GM19351 (cell line): ENCODE results near the gene LRIG1.
A peak's percentile ranks its signal among the peaks of the same experiment; 100 is the strongest.

ENCODE experiments used
- ATAC-seq: cut with Tn5 transposase; IDR thresholded peaks from one replicate; pipeline ENCODE4 v1.9.1; 2021; ENCODE audit warnings: mild to moderate bottlenecking, moderate library complexity; ENCODE audit not compliant: unreplicated experiment

LRIG1 gene

DNA sequence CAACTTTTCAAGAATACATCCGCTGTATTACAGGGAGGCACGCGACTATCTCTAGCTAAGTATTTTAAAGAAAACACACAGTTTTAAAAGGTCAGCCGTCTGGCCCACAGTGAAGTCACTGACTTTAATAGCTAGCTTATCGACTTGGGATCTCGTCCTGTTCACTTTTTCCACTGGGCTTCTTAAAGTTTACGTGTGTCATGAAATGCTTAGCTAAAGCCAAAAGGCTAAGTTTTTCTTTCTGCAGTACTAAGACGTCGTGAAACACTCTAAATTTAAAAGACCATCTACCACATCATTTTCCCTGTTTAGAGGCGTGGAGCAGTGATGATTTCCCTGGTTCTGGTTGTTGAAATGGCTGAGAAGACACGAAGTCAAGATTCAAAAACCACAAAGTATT, 27.1 kb downstream of the LRIG1 start:
- ATAC-seq: no peak

DNA sequence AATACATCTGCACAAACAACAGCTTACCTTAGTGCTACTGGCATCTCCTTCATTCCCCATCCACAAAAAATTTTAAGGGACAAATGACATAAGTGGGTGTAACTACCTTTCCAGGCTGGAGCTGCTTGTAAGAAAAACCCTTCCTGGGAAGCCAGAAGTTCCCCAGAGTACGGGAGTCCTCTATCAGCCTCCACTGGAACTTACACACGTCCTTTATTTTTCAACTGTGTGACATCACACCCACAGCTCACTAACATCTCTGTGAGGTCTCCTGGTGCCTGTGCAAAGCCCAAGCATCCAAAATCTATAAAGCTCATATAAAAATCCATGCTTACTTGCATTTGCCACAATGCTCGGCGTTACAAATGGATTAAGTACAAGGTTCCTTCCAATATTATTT, 27.6 kb downstream of the LRIG1 start:
- no peak for ATAC-seq

DNA sequence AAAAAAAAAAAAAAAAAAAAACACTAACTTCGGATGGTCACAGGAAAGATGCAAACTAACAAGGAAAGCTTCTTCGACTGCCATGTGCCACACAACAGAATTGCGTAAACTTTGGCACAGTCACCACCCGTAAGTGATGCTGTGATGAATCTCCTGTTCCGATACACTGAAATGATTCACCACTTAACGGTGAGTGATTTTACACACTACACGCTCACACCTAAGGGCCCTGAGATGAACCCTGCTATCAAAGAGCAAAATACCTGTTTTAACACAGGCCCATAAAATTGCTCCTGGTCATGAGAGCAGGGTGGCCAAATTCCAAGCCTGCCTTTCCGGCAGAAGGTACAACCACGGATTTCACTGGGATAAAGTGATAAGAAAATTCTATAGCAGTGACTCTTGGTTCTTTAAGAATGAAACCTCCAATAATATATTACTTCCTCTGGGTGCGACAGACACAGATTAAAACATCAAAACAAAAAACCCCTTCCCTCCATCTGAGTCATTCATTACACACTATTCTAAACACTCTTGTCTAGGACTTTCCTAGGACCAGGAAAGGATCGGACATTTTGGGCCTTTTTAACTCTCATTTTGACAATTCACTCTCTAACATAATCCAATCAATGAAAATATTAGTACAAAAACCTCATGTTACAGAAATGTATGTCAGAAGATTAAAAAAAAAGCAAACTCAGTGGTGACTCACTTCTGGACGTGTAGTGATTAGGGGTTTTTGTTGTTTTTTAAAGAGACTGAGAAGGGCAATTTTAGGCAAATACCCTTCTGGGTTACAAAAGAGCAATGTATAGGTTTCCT, 28.3 kb downstream of the LRIG1 start:
- ATAC-seq: peak; percentile 53

DNA sequence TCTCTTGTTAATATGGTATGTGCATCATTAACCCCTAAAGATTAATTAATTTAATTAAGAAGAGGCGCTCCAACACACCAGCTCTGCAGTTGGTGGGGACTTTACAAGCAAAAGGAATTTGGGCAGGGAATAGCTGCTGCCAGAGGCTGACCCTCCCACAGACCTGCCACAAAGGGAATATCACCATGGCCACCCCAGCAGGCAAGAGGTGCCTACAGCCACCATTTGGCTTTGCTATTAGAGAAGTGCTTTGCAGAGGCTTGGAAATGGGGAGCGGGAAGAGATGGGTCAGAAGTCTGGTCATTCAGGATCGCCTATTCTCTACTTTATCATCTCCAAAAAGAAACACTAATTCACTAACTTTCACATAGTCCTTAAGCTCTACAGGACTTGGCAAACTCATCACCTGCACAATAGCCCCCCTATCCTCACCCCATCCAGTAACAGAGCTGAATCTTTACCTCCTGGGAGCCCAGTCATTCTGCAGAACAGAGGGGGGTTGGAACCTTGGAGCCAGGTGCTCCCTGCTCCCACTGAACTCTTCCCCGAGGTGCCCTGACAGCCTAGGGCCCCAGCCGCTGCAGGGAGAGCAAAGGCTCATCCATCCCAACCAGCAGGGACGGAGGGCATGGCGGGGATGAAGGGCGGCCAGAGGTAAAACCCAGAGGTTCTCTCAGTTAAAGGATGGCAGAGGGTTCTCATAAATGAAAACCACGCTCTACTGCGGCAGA, 29.7 kb downstream of the LRIG1 start:
- ATAC-seq: no peak

DNA sequence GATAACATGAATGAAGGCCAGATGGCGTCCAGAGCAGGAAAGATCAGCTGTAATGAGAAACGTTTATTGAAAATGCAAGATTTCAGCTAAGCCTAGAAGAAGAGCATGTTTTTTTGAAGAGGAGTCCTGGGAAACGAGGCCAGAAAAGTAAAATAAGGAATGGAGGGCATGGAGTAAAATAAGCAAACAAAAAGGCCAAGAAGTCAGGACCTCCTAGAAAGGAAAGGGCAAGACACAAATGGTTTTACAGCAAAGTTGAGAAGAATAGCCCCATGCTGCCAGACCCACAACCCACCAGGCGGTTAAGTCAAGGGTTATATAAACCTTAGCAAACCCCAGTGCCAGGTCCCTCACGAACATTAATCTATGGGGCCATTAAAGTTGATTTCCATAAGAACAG, 30.5 kb downstream of the LRIG1 start:
- ATAC-seq: no peak

DNA sequence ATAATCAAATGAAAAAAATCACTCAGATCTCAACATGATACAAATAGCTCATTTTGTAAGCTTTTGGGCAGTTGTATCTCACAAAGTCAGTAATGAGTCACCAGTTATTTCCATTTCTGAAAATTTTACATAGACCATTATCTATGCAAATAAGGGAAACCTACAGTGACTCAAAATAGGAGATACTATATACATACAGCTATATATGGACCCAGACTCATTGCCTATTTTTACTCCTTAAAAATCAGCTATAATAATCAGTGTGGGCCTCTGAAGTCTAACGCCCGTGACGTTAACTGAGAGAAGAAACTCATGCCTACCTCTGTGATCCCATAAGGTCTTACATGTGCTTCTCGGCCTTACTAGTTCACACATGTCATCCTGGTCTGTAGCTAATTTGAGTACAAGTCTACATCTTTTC, 31.6 kb downstream of the LRIG1 start:
- peak; percentile 73 for ATAC-seq

DNA sequence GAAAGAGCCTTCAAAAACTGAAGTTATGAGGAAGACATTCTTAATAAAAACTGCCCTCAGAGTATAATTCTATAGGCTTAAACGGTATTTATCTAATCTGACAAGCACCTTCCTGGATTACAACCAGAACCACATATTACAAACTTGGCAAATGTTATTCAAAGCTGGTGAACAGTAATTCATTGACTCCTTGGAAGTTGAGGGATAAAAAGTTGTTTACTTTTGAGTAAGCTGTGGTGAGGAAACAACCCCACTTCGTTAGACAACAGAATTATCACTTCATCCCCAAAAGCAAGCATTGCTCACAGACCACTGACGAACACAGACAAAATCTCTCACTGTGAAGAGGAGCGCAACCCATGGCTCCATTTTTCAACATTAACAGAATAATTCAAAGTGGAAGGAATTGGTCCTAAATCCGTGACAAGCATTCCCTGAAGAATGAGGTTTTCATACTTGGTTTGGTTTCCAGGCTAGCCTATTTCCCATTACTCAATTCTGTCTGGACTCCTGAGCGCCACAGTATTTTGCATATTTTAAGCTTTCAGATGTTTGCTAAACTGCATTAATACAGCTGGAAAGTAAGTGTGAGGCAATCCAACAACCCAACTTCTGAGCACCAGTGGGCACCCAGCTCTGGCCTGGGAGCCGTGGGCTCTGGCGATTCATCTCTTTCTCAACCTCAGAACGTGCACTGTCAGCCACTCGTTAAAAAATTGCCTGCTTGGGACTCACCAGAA, 32.7 kb downstream of the LRIG1 start:
- ATAC-seq: no peak

DNA sequence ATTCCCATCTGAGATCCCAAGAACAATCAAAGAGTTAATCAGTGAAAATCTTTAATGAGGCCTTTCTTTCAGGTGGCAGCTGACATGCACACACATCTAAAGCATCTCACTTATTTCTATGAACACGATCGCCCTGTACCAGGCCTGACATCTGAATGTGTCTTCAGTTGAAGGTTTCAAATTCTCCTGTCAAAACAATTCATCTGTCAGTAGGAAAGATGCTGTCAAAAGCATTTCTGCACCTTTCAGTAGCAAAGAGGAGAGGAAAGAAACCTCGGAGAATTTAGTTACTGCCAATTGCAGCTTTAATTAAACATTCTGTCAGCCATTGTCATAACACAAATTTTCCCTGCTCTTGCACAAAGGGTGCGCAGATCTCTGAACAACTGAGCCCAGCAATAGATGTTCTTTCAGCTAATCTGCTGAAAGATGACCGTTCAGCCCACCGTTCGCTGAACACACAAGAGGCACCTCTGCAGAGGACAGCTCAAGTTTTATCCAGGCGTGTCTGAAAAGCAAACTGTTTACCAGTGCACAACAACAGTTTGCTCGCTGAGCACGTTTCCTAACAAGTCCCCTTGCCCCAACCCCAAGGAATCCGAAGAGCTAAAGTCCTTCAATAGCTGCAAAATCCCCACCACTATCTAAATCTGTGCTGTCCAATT, 34.1 kb downstream of the LRIG1 start:
- no peak for ATAC-seq

DNA sequence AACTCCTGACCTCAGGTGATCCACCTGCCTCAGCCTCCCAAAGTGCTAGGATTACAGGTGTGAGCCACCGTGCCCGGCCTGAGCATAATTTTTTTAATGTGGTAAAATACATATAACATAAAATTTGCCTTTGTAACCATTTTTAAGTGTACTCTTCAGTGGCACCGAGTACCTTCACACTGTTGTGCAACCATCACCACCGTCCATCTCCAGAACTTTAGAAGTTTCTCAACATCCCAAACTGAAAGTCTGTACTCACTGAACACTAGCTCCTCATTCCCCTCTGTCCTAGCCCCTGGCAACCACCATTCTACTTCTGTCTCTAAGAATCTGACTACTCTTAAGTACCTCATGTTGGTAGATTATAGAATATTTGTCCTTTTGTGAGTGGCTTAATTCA, 35.2 kb downstream of the LRIG1 start:
- ATAC-seq: no peak

DNA sequence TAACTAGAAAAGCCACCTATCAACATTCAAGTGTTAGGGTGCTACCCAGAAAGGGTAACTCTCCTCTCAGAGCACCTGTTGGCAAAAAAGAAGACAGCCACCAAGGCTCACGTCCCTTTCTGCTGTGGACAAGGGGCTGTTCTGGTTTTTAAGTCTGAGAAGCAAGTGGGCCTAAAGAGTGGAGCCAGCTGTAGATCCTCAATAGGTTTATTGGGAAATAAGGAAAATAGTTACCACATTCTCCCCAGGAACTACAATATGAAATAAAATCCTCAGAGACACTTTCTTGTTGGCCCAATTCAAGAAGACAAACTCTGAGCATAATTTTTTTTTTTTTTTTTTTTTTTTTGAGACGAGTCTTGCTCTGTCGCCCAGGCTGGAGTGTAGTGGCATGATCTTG, 35.8 kb downstream of the LRIG1 start:
- ATAC-seq: no peak

DNA sequence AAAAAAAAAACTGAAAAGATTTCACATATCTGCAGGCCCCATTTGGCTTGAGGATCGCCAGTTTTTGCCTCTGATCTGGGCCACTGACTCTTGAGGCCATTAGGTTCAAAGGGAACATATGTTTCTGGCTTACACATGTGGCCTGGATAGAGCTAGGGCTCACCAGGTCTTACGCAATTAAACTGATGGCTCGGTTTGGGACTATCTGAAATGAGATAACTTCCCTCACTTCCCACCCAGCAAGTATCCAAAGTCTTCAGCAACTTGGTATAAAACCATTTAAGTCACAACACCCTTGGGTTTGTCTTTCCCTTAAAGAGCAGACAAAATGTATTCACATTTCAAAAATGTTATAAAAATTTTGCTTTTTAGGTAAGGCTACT, 36.3 kb downstream of the LRIG1 start:
- ATAC-seq: no peak

DNA sequence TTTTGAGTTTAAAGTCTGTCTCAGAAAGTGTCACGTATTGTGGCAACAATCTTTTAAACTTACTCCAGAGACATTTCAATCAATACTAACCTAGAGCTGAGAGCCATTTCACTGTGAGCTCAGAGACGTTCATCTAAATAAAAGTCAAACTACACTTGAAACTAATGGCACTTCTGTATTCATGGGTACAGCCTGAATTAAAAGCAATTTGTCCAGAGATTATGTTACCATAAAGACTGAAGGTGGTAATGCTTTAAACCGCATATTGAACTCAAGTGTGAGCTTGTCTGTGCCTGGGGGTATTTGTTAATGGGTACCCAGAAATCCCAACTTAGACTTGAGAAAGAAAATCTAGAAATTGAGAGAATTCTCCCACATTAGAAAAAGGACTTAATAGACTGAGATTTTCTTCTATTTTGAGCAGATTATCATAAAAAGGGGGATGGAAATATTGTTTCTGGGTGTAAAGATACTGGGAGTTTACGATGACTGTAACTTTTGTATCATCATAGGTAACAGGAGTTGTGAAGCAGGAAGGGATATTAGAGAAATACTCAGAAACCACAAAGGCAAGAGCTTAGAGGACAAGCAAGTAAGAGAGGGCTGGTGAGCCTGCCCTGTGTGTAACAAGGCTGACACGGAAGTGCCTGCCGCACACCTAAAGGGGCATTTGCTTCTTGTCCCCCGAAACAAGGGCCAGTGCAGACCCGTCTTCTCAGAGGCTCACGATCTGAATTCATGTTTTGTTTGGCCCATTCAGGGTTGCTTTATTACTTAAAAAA, 36.9 kb downstream of the LRIG1 start:
- ATAC-seq: no peak

DNA sequence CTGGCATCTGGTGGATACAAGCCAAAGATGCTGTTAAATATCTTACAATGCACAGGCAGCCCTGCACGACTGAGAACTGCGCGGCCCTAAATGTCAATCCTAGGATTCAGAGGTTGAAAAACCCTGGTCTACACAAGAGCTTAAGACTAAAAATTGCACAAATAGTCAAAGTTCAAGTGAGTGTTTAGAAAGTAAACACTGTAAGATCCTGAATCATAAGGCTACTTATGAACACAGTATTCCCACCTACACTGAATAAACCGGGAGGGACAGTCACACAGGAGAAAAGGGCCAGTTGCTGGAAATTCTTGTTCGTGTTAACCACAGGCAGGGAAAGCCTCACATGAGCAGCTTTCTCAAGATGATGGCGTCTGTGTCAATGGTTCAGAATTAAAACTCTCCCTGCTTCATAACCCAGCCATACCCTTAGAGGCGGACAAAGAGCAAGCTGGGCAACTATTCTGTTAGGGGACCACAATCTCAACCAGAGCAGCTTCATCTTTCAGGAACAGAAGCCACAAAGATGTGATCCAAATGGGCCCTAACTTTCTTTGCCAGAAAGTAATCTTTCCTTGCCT, 37.7 kb downstream of the LRIG1 start:
- ATAC-seq: no peak

DNA sequence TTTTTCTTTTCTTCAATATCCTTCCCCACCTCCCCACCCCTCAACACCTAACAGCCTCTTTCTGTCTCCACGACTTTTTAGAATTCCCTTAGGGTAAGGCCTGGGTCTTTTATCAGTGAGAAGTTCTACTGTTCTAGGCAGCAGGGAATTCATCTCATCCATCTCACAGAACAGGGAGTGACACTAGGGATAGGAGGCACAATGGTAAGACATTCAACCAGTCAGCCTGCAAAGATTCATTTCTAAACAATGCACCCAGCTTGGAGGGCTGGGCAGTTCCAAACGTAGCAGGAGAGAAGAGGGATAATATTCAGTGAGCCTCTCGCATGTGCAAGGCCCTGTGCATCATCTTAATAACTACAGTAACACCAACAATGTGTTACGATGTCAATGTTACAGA, 43.6 kb downstream of the LRIG1 start:
- ATAC-seq: no peak

DNA sequence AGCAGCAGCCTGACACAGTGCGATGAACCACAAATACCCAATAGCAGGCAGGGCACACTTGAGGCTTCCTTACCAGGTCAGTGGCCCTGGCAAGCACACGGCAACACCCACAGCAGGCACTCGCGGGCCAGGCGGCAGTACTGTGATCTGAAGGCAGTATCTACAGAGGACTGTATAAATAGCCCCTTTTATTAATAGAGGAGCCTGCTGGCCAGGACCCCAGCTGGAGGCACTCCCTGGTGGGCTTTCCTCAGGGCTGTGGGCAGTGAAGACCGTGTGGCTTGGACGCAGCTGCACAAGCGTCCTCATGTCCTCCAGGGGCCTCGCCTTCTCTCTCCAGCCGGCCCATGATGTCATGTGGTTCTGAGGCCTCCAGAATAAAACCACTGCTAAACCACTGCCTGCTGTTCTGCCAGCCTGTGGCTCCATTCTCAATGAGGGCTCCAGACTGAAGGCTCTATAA, 44.1 kb downstream of the LRIG1 start:
- ATAC-seq: no peak

DNA sequence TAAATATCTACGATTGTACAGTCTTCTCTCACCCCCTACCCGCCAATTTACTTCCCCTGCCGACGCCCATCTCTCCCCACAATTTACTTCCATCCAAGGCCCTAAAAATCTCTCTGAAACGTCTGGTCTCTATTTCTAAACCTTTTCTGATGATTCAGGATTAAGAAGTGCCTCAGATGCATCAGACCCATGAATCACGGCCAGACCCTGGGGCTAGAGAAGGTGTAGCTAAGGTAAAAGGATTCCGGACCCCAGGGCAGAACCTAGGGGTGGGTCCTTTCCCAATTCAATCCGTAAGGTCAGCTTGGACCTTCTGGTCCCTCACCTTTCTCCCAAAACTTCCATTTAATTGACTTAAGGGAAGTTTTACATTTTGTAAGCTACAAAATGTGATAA, 46.4 kb downstream of the LRIG1 start:
- no peak for ATAC-seq

DNA sequence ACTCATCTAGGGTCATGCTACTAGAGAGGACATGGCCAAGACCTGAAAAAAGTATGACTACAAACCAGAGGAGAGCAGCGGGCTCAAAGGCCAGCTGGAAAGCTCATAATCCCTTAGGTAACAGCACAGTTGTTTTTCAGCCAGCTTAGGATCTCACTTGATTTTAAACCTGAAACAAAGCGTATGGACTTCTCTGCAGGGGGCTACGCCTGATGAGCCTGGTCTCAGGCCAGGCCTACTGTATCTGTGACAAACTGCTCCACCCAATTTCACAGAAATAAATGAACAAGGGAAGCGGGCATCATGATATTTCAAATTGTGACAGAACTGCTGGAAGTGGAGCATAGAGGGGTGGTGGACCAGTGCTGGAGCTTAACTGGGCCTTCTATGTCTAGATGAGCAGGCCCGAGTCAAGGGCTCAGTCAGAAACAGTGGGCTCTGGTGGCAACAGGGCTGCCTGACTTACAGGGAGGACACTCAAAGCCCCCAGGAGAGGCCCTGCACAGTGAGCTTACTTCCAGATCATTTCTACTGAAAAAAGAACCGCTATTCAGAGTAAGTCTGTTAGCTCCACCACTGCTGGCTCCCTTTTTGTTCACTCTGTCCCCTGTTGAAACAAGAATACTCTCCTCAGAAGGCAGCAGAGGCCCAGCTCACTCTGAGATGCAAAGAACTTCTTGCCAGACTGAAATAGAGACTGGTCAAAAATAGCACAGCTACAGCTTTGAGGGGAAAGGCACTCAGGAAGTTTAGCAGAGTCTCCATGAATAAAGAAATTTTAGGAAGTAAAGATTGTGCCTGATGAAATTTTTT, 47.0 kb downstream of the LRIG1 start:
- ATAC-seq: no peak

DNA sequence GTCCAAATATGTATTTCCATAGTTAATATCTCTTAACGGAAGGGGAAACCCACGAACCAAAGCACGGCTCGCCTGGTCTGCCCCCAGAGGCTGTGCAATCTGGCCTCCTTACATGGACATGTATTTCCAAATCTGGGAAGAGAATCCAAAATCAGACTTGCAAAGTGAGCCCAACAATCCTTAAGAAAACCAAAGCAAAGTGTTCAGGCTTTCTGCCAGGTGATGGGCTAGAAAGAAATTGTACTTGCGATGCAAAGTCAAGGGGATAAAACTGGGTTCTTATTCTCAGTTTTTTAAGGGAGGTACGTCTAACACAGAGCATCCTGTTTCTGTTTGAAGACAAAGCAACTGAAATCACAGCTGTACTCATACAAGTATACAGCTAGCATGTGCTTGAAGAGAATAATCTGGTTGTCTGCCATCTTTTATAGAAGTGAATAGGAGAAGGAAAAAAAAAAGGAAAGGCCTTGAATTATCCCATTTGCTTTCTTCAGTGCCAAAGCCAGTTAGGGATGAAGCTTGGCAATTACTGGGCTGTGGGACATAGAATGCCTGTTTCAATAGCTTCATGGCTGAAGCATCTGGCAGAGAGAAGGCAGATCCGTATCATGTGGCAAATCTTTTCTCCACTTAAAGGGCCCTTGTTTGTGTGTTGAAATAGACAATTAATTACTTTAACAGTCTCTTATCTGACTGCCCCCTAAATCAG, 48.4 kb downstream of the LRIG1 start:
- ATAC-seq: no peak

DNA sequence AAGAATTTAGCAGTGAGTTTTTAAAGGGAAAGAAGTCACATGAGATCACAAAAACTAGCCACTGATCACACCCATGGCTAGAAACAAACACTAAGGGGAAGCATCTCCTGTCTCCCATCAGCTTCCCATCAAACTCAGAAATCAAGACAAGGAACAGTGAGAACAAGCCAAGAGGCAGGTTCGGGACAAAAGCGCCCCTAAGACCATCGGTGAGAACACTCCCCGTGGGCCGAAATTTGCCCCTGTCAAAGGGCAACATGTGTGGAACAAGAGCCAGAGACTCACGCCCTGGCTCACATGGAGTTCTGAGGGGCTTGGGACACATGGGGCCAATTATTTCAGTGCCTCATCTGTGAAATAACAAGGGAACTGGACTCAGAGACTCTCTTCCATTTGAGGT, 49.1 kb downstream of the LRIG1 start:
- no peak for ATAC-seq
